ENCODE data around the gene HHLA2. TPM values are rescaled to one million over a fixed set of nuclear protein-coding genes. Genes with fewer than 3 reads are reported as not detected.

The HHLA2 gene
- total and polyA plus RNA-seq, 8 donors: 0.23 to 2.8 (median 0.95) TPM

DNA sequence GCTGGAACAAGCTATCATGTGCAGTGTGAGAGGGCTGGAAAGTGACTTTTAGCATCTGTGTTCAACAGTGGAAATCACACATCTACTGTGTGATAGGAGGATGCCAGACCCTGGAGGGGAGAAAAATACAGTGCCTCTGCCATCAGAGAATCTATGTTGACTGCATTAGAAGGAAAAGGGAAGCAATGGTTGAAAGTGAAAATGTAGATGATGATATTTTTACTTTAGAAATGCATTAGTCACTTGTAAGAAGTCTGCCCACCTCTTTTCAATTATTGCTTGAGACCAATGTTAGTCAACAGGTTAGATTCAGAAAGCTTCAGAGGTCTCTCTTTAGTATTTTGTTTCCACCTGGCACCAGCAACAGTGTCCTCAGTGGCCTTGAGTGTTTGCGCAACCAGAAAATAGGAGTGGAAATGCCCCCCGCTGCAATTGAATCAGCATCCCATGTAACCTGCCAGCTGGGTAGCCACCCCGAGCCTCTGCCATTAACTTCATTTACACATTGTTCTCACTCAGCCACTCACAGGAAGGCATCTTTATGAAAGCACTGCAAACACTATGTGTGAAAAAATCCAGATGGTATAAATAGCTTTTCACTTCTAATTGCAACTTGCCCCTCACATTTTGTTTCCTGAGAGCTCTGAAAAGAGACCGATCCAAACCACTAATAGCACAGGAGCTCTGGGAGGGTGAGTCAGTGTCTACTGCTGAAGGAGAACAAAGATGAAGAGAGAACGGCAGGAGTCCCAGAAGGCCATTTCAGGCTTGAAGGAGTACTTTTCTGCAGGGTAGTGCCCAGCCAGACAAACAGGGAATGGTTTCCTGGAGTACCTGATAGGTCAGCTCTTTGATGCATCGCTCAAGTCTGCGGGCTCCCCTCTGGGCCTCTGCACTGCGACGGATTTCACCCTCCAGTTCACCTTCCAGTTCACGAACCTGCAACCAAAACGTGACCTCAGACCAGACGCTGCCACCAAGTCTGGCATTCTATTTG is 92.1 kb downstream of the HHLA2 start:
- H3K9me3 ChIP-seq: no peaks in the 10 kb centered on the region
- DNase-seq (no peak), FAIRE-seq (no peak), ATAC-seq (peak in 1 of 4 donors; percentile 69)
- TF ChIP-seq CTCF (IDR thresholded peaks at IDR 0.05): no peak
- 66 to 71% methylated on average over 12 of the region's 12 CpGs for WGBS, 2 donors
- no peak overlapping the region for H3K4me3 ChIP-seq
- no peaks in the 10 kb centered on the region for H3K27me3 ChIP-seq
- intact Hi-C loops (cut with DNase I): no loop called here
- no peaks in the 10 kb centered on the region for H3K36me3 ChIP-seq
- no peak overlapping the region for H3K27ac ChIP-seq
- peaks cover 4 to 6% (median 5%) of the 10 kb centered on the region in 3 donors for H3K4me1 ChIP-seq

GRCh38 chr3:108389372-108389771 is 93.0 kb downstream of the HHLA2 start:
- Histone ChIP-seq H3K4me1 (no peaks in the 10 kb centered on the region), H3K4me3 (no peak overlapping the region), H3K36me3 (no peaks in the 10 kb centered on the region), H3K9me3 (no peaks in the 10 kb centered on the region), H3K27ac (no peak overlapping the region), H3K27me3 (no peaks in the 10 kb centered on the region)
- 61 to 62% methylated on average over 1 of the region's 1 CpG for WGBS, 2 donors
- DNase-seq (no peak), ATAC-seq (no peak), FAIRE-seq (no peak)
- no peak for TF ChIP-seq CTCF (IDR thresholded peaks at IDR 0.05)
- intact Hi-C loops (cut with DNase I): no loop called here

- TF ChIP-seq CTCF (IDR thresholded peaks at IDR 0.05): no peak
- Histone ChIP-seq H3K27me3 (no peaks in the 10 kb centered on the region), H3K4me3 (no peak overlapping the region)
These were observed 95.7 kb downstream of the HHLA2 start for GRCh38 chr3:108391917-108392593.

DNA sequence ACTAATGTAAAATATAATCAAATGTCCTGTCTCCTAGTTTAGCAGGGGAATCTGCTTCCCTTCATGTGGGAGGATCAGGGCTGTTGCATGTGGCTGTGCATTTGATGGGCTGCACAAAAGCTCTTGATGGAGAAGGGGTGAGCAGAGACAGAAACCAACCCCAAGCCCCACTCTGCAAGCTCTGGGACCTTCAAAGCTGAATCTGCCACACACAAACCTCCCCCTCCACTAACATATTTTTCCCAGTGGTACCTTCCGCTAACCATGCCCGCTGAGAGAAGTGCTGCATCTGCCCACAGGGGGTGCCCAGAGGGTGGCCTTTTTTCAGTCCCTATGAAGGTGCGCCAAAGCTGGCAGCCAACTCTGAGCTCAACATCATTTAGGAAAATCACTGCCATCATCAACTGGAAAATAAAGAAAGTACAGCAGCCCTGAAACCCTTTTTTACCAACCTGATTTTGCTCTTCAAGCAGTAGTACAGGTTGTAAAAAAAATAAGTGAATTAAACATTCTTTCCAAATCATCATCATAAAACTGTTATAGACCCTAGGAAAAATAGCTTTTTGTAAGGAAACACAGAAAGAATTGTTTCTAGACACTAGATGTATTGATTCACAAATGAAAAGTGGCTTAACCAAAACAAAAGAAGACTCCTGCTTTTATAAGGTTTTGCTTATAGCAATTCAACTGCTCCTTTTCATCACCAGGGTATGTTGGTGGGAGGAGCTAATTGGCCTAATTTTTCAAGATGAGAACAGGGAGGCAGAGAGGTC is 97.0 kb downstream of the HHLA2 start:
- no peak for TF ChIP-seq CTCF (IDR thresholded peaks at IDR 0.05)
- no peaks in the 10 kb centered on the region for H3K27me3 ChIP-seq
- no peaks in the 10 kb centered on the region for H3K9me3 ChIP-seq
- 64 to 67% methylated on average over 3 of the region's 3 CpGs for WGBS, 2 donors
- H3K36me3 ChIP-seq: no peaks in the 10 kb centered on the region
- ATAC-seq (no peak), DNase-seq (no peak), FAIRE-seq (no peak)
- intact Hi-C loops (cut with DNase I): no loop called here
- H3K4me3 ChIP-seq: no peak overlapping the region
- H3K27ac ChIP-seq: no peak overlapping the region
- H3K4me1 ChIP-seq: no peaks in the 10 kb centered on the region

More at GRCh38 chr3:108391917-108392593, 95.7 kb downstream of the HHLA2 start:
- no peaks in the 10 kb centered on the region for H3K36me3 ChIP-seq
- peak in 1 of 6 donors; percentile 15 for DNase-seq
- peak in 2 of 4 donors; percentile 72 to 76 for ATAC-seq
- no peak for FAIRE-seq
- H3K9me3 ChIP-seq: no peaks in the 10 kb centered on the region
- no peak overlapping the region for H3K27ac ChIP-seq
- no peaks in the 10 kb centered on the region for H3K4me1 ChIP-seq
- WGBS, 2 donors: 54 to 64% methylated on average over 3 of the region's 3 CpGs
- intact Hi-C loops (cut with DNase I): no loop called here
